Stomach smooth muscle (tissue), 2 donors: ENCODE data around the gene MAN2B2.
A peak's percentile ranks its signal among the peaks of the same experiment; 100 is the strongest.
"Not testable (repeated sequence)": the region's sequence is repeated elsewhere in the genome, so short reads cannot be mapped to it uniquely, and the experiment has no call there.

Experiments used
- H3K27ac ChIP-seq: one replicate; pipeline ENCODE4 v1.7.0; 2013; ENCODE audit warnings: mild to moderate bottlenecking, low read length, inconsistent platforms
- H3K27me3 ChIP-seq, 2 donors: one replicate each; pipeline ENCODE4 v1.7.0; 2013; ENCODE audit warnings: low read length in 2 of 2; ENCODE audit not compliant: insufficient read depth in 2 of 2, control insufficient read depth in 1 of 2
- H3K36me3 ChIP-seq, 2 donors: one replicate each; pipeline ENCODE4 v1.7.0; 2013; ENCODE audit warnings: low read length in 2 of 2; ENCODE audit not compliant: control insufficient read depth in 2 of 2, insufficient read depth in 2 of 2
- H3K4me1 ChIP-seq: one replicate; pipeline ENCODE4 v1.7.0; 2013; ENCODE audit warnings: low read length; ENCODE audit not compliant: control insufficient read depth, insufficient read depth
- H3K4me3 ChIP-seq, 2 donors: one replicate each; pipeline ENCODE4 v1.7.0; 2013; ENCODE audit warnings: low read length in 2 of 2
- H3K9ac ChIP-seq, 2 donors: one replicate each; pipeline ENCODE4 v1.7.0; 2013; ENCODE audit warnings: low read length in 2 of 2, mild to moderate bottlenecking in 1 of 2
- H3K9me3 ChIP-seq, 2 donors: one replicate each; pipeline ENCODE4 v1.7.0; 2013; ENCODE audit warnings: low read length in 2 of 2; ENCODE audit not compliant: control insufficient read depth in 2 of 2
- donor health status: healthy.
- donor health status: Pancreatic carcinoma.

Gene MAN2B2

DNA sequence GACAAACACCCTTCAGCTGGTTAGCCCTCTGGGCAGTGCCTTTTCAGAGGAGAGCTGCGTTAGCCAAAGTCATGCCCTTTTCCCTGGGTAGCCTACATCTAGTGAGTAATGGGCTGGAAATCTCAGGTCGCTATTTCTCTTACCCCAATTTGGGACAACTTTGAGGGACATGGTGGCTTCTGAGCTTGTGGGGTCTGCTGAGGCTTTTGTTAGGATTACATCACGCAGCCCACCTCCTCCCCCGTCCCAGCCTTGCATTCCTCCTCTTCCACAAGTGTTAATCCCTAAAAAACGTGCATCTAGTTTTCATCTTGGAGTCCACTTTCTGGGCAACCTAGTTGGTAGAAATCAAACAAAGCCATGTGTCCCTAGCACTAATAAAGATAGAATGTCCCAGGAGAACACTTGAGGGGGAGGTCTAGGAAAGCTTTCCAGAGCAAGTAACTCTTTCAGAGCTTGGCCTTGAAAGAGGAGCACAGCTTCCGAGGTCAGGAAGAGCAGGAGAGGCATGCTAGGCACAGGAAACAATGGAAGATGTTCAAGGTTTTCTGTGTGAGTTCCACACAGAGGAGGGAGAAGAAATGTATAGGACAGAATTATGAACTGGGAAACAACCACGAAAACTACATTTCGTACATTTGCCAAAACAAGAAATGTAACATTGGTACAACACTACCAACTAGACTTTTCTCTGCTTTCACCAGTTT is 68.3 kb downstream of the MAN2B2 start:
- Histone ChIP-seq H3K9ac (no peak overlapping the region), H3K27ac (peak overlapping the region; percentile 24), H3K27me3 (no peaks in the 10 kb centered on the region), H3K9me3 (no peaks in the 10 kb centered on the region), H3K4me3 (no peak overlapping the region), H3K4me1 (peaks cover 18% of the 10 kb centered on the region), H3K36me3 (peaks cover 13 to 16% of the 10 kb centered on the region in 2 donors)

DNA sequence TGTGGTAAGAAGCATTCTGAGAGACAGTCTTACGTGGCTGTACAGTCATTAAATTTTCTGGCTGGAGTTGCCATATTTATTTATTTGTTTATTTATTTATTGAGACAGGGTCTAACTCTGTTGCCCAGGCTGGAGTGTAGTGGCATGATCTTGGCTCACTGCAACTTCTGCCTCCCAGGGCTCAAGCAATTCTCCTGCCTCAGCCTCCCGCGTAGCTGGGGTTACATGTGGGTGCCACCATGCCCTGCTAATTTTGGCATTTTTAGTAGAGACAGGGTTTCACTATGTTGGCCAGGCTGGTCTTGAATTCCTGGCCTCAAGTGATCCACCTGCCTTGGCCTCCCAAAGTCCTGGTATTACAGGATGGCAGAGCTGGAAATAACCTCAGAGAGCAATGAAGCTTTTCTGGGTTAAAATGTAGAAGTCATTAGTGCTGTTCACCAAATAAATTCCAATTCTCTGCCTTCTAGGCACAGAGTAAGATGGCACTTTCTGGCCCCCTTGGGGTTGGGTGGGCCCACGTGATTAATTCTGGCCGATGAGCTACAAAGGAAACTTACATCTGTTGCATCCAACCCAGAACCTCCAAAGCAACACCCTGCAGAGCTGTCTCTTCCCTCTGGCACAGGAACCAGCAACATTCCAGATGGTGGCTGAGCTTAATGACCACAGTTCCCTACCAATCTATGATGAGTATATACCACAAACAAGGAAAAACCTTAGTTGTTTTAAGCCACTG is 70.0 kb downstream of the MAN2B2 start:
- Histone ChIP-seq H3K4me3 (no peak overlapping the region), H3K27me3 (no peaks in the 10 kb centered on the region), H3K9ac (no peak overlapping the region), H3K36me3 (peaks cover 13 to 16% of the 10 kb centered on the region in 2 donors), H3K27ac (peak overlapping the region; percentile 41), H3K9me3 (no peaks in the 10 kb centered on the region), H3K4me1 (peaks cover 18% of the 10 kb centered on the region)

DNA sequence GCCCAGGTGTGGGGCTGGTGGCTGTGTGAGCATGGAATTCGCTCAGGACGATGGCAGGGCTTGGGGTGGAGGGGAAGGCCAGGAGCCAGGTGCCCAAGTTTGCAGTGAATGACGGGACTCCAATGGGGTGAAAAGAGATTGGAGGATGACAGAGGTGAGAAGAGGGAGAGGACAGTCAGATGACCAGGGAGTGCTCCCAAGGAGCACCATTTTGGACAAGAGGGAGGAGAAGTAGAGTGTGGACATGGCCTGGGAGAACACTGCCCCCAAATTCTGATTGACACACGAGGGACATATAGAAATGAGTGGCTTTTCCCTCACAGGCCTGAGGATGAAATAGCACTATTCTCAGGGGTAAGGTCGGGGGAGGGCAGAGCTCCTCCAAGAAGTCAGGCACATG is 72.2 kb downstream of the MAN2B2 start:
- Histone ChIP-seq H3K4me1 (peaks cover 9% of the 10 kb centered on the region), H3K27me3 (no peaks in the 10 kb centered on the region), H3K27ac (no peak overlapping the region), H3K9me3 (no peaks in the 10 kb centered on the region), H3K36me3 (peaks cover 10 to 14% of the 10 kb centered on the region in 2 donors), H3K9ac (no peak overlapping the region), H3K4me3 (no peak overlapping the region)

DNA sequence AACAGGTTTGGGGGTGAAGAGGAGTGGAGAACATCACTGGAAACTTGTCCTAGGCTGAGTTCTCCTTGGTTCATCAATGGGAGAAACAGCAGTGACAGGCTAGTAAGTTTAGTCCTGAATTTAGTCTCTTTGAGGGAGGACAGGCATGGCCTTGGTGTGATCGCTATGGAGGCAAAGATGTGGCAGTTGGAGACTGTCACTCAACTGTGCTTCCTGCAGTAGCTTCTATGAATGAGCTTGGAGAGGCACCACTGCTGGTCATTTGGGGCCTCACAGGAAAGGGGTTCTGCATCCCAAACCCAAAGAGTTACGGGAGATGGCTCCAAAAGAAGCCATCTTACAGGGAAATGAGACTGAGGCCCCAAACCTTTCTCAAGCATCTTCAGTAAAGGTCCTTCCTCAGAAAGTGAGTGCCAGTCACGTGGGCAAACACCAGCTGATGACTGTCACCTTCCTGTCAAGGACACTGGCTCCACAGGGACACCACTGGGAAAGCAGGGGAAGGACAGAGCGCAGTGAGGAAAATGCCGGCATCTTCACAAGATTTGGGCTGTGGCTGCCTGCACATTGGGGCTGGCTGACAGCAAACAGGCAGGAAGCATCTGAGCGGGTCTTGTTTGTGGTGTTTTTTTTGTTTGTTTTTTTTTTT is 72.7 kb downstream of the MAN2B2 start:
- Histone ChIP-seq H3K27ac (no peak overlapping the region), H3K27me3 (no peaks in the 10 kb centered on the region), H3K9me3 (no peaks in the 10 kb centered on the region), H3K4me3 (no peak overlapping the region), H3K9ac (no peak overlapping the region), H3K36me3 (peaks cover 7 to 9% of the 10 kb centered on the region in 2 donors), H3K4me1 (peaks cover 6% of the 10 kb centered on the region)

DNA sequence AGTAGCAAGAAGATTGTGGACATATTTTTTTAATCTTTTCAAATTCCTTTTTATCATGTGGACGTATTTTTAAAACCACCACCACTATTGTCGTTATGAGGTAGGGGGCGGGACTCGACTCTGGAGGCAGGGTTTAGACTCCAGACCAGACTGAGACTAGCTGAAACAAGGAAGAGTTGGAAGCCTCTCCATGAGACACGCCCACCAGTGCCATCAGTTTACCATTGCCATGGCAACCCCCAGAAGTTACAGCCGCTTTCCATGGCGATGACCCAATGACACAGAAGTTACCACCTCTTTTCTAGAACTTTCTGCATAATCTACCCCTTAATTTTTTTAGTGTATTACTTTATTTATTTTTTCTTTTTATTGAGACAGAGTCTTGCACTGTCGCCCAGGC is 74.2 kb downstream of the MAN2B2 start:
- no peaks in the 10 kb centered on the region for H3K4me1 ChIP-seq
- H3K27ac ChIP-seq = no peak overlapping the region
- H3K27me3 ChIP-seq = no peaks in the 10 kb centered on the region
- H3K9me3 ChIP-seq = no peaks in the 10 kb centered on the region
- no peak overlapping the region for H3K4me3 ChIP-seq
- H3K36me3 ChIP-seq = no peaks in the 10 kb centered on the region
- H3K9ac ChIP-seq = no peak overlapping the region

DNA sequence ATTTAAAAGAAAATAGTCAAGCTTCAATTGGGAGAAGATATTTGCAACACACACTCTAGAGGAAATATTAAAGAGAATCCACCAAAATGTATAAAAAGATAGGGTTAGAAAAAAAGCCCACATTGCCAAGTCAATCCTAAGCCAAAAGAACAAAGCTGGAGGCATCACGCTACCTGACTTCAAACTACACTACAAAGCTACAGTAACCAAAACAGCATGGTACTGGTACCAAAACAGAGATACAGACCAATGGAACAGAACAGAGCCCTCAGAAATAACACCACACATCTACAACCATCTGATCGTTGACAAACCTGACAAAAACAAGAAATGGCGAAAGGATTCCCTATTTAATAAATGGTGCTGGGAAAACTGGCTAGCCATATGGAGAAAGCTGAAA is 79.2 kb downstream of the MAN2B2 start:
- not testable (repeated sequence) for H3K36me3 ChIP-seq, H3K9ac ChIP-seq, H3K4me3 ChIP-seq, H3K27ac ChIP-seq, H3K27me3 ChIP-seq, H3K9me3 ChIP-seq, H3K4me1 ChIP-seq

DNA sequence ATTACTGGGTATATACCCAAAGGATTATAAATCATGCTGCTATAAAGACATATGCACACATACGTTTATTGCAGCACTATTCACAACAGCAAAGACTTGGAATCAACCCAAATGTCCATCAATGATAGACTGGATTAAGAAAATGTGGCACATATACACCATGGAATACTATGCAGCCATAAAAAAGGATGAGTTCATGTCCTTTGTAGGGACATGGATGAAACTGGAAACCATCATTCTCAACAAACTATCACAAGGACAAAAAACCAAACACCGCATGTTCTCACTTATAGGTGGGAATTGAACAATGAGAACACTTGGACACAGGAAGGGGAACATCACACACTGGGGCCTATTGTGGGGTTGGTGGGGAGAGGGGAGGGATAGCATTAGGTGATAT is 80.3 kb downstream of the MAN2B2 start:
- H3K27me3 ChIP-seq, H3K4me3 ChIP-seq, H3K36me3 ChIP-seq, H3K9me3 ChIP-seq, H3K27ac ChIP-seq, H3K9ac ChIP-seq: not testable (repeated sequence)
- H3K4me1 ChIP-seq = peaks cover 11% of the 10 kb centered on the region

DNA sequence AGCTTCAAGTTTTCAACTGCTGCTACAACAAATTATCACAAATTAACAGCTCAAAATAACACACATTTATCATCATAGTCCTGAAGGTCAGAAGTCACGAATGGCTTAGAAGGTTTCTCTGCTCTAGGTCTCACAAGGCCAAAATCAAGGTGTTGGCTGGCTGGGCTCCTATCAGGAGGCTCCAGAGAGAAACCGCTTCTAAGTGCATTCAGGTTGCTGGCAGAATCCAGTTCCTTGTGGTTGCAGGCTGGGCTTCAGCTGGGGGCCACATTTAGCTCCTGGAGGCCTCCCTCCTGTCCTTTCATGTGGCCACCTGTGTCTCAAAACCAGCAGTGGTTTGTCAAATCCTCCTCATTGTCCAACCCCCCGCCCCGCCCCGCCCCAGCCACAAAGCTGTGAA is 80.9 kb downstream of the MAN2B2 start:
- H3K27ac ChIP-seq = no peak overlapping the region
- H3K9me3 ChIP-seq = no peaks in the 10 kb centered on the region
- no peaks in the 10 kb centered on the region for H3K36me3 ChIP-seq
- H3K9ac ChIP-seq = no peak overlapping the region
- H3K4me1 ChIP-seq = peaks cover 11% of the 10 kb centered on the region
- H3K27me3 ChIP-seq = no peaks in the 10 kb centered on the region
- H3K4me3 ChIP-seq = no peak overlapping the region

DNA sequence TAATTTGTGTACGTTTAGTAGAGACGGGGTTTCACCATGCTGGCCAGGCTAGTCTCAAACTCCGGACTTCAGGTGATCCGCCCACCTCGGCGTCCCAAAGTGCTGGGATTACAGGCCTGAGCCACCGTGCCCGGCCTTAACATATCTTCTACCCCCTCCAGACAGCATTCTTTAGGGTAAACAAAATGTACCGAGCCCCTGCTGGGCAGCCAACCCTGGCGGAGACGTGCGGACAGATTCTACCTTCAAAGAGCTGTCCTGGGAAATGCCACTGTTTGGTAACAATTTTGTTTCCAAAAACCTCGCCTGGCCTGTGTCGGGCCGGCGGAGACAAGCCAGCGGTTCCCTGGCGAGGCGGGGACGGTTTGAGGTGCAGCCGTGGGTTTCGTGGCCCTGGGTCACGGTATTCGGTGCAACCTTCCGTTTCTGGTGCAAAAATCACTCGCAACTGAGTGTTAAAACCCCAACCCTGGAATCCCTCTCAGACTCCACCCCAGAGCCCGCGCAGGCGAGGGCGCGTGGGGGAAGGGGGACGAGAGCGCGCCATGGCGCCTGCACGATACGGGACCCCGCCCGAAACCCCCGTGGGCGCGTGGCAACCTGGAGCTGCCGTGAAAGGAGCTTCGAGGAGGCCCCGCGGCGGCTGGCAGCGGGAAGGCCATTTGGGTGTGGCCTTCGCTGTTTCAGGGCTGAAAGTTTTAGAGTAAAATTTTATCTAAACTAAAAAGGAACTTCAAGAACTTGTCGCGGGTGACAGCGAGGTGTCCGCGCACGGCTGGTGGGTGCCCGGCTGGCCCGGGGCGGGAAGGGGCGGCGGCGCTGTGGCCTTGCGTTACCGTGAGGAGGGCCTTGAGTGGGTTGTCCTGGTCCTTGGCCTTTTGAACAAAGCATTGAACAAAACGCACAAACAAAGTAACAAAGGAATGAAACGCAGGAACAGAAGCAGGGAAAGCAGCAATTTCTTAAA is 82.5 kb downstream of the MAN2B2 start:
- no peak overlapping the region for H3K9ac ChIP-seq
- no peaks in the 10 kb centered on the region for H3K27me3 ChIP-seq
- no peaks in the 10 kb centered on the region for H3K36me3 ChIP-seq
- H3K4me1 ChIP-seq = peaks cover 11% of the 10 kb centered on the region
- H3K9me3 ChIP-seq = no peaks in the 10 kb centered on the region
- H3K27ac ChIP-seq = no peak overlapping the region
- no peak overlapping the region for H3K4me3 ChIP-seq

DNA sequence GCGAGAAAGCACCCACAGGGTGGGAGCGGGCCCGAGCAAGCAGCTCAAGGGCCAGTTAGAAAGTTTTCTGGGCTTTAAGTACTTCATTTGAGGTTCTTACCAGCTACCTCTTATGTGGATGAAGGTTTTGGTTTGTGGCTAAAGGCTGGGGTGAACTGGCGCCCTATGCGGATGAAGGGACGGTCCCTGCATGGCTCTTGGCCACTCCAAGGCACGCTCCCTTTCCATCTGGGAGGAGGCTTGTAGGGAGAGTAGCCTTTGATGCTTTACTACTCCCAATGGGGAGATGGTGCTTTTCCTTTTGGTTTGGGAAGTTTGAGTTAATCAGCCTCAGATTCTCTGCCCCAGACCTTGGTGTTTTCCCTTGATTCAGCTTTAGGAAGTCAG is 83.2 kb downstream of the MAN2B2 start:
- Histone ChIP-seq H3K36me3 (no peaks in the 10 kb centered on the region), H3K9me3 (no peaks in the 10 kb centered on the region), H3K27ac (peak overlapping the region; percentile 18), H3K27me3 (no peaks in the 10 kb centered on the region), H3K4me3 (peak overlapping the region; percentile 56 to 65), H3K9ac (peak overlapping the region in 1 of 2 donors; percentile 61), H3K4me1 (peaks cover 11% of the 10 kb centered on the region)
